ENCODE measurements around the gene DPCD.

DNA sequence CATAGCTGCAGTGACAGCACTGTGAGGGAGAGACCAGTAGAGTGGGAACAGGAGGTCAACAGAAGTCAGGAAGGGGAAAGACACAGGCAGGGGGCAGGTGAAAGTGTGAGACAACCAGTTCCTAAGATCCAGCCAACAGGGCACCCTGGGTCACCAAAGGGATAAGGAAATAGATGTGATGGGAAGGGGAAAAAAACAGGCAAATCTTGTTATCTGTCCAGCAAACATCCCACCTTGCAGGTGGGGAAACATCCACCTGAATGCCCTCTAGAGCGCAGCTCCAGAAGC lies 42.5 kb downstream of the DPCD start:
- TF ChIP-seq, protein P1, sequence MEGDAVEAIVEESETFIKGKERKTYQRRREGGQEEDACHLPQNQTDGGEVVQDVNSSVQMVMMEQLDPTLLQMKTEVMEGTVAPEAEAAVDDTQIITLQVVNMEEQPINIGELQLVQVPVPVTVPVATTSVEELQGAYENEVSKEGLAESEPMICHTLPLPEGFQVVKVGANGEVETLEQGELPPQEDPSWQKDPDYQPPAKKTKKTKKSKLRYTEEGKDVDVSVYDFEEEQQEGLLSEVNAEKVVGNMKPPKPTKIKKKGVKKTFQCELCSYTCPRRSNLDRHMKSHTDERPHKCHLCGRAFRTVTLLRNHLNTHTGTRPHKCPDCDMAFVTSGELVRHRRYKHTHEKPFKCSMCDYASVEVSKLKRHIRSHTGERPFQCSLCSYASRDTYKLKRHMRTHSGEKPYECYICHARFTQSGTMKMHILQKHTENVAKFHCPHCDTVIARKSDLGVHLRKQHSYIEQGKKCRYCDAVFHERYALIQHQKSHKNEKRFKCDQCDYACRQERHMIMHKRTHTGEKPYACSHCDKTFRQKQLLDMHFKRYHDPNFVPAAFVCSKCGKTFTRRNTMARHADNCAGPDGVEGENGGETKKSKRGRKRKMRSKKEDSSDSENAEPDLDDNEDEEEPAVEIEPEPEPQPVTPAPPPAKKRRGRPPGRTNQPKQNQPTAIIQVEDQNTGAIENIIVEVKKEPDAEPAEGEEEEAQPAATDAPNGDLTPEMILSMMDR (IDR thresholded peaks at IDR 0.05) = no peak
- TF ChIP-seq EZH2phosphoT487 (IDR thresholded peaks at IDR 0.05) = no peak
- TF ChIP-seq EZH2 (IDR thresholded peaks at IDR 0.05) = no peak
